ES-I3 (cell line): ENCODE data around the gene NRG2.

ENCODE experiments used
- H3K36me3 ChIP-seq: 2 replicates; pipeline ENCODE4 v1.6.1; 2013; ENCODE audit warnings: mild to moderate bottlenecking, low read length, control low read depth, moderate library complexity; ENCODE audit not compliant: insufficient read depth
- H3K4me1 ChIP-seq: 2 replicates; pipeline ENCODE4 v1.6.1; 2013; ENCODE audit warnings: mild to moderate bottlenecking, control low read depth, low read length; ENCODE audit not compliant: insufficient read depth
- H3K9ac ChIP-seq: 2 replicates; pipeline ENCODE4 v1.6.1; 2013; ENCODE audit warnings: low read depth, mild to moderate bottlenecking, low read length, moderate library complexity
- H3K9me3 ChIP-seq: 2 replicates; pipeline ENCODE4 v1.6.1; 2013; ENCODE audit warnings: mild to moderate bottlenecking, low read length, moderate library complexity; ENCODE audit not compliant: control insufficient read depth, insufficient read depth

Gene NRG2

GRCh38 chr5:139982157-139982974 is 60.7 kb downstream of the NRG2 start:
- Histone ChIP-seq H3K4me1 (peaks cover 19% of the 10 kb centered on the region; the same call in 1 of the 2 replicates), H3K9ac (no peak overlapping the region), H3K9me3 (no peaks in the 10 kb centered on the region), H3K36me3 (no peaks in the 10 kb centered on the region)

- Histone ChIP-seq H3K36me3 (no peaks in the 10 kb centered on the region), H3K4me1 (peaks cover 16% of the 10 kb centered on the region; the same call in 1 of the 2 replicates), H3K9ac (no peak overlapping the region), H3K9me3 (no peaks in the 10 kb centered on the region)
Measured at GRCh38 chr5:139980765-139981164, 62.3 kb downstream of the NRG2 start.

GRCh38 chr5:139979943-139980342 is 63.2 kb downstream of the NRG2 start:
- Histone ChIP-seq H3K4me1 (peaks cover 16% of the 10 kb centered on the region; the same call in 1 of the 2 replicates), H3K36me3 (no peaks in the 10 kb centered on the region), H3K9me3 (no peaks in the 10 kb centered on the region)

GRCh38 chr5:139979518-139979917 is 63.6 kb downstream of the NRG2 start:
- peaks cover 16% of the 10 kb centered on the region; the same call in 1 of the 2 replicates for H3K4me1 ChIP-seq
- no peaks in the 10 kb centered on the region for H3K36me3 ChIP-seq
- no peak overlapping the region for H3K9ac ChIP-seq
- no peaks in the 10 kb centered on the region for H3K9me3 ChIP-seq

More at GRCh38 chr5:139979943-139980342, 63.2 kb downstream of the NRG2 start:
- no peak overlapping the region for H3K9ac ChIP-seq

- Histone ChIP-seq H3K9me3 (no peaks in the 10 kb centered on the region), H3K36me3 (no peaks in the 10 kb centered on the region), H3K4me1 (peaks cover under 1% of the 10 kb centered on the region; the same call in 1 of the 2 replicates), H3K9ac (no peak overlapping the region)
Measured at GRCh38 chr5:139976703-139977102, 66.4 kb downstream of the NRG2 start.

- H3K36me3 ChIP-seq, result no peaks in the 10 kb centered on the region
- H3K9ac ChIP-seq, result no peak overlapping the region
- no peaks in the 10 kb centered on the region for H3K4me1 ChIP-seq
- H3K9me3 ChIP-seq, result no peaks in the 10 kb centered on the region
Measured at GRCh38 chr5:139975942-139976341, 67.2 kb downstream of the NRG2 start.

GRCh38 chr5:139975306-139975705 is 67.8 kb downstream of the NRG2 start:
- no peaks in the 10 kb centered on the region for H3K9me3 ChIP-seq
- no peaks in the 10 kb centered on the region for H3K36me3 ChIP-seq
- H3K9ac ChIP-seq, result no peak overlapping the region
- no peaks in the 10 kb centered on the region for H3K4me1 ChIP-seq

- Histone ChIP-seq H3K4me1 (no peaks in the 10 kb centered on the region), H3K36me3 (no peaks in the 10 kb centered on the region), H3K9me3 (no peaks in the 10 kb centered on the region), H3K9ac (no peak overlapping the region)
Measured at GRCh38 chr5:139974661-139975060, 68.4 kb downstream of the NRG2 start.

GRCh38 chr5:139971202-139971725 is 71.8 kb downstream of the NRG2 start:
- Histone ChIP-seq H3K9me3 (no peaks in the 10 kb centered on the region), H3K4me1 (no peaks in the 10 kb centered on the region), H3K36me3 (no peaks in the 10 kb centered on the region), H3K9ac (no peak overlapping the region)

- Histone ChIP-seq H3K36me3 (no peaks in the 10 kb centered on the region), H3K9ac (no peak overlapping the region), H3K4me1 (no peaks in the 10 kb centered on the region), H3K9me3 (no peaks in the 10 kb centered on the region)
Measured at GRCh38 chr5:139969318-139969717, 73.8 kb downstream of the NRG2 start.

GRCh38 chr5:139968547-139969261 is 74.4 kb downstream of the NRG2 start:
- no peaks in the 10 kb centered on the region for H3K4me1 ChIP-seq
- H3K9me3 ChIP-seq, result no peaks in the 10 kb centered on the region
- no peaks in the 10 kb centered on the region for H3K36me3 ChIP-seq
- no peak overlapping the region for H3K9ac ChIP-seq

GRCh38 chr5:139967353-139967752 is 75.7 kb downstream of the NRG2 start:
- H3K9ac ChIP-seq, result no peak overlapping the region
- no peaks in the 10 kb centered on the region for H3K36me3 ChIP-seq
- no peaks in the 10 kb centered on the region for H3K4me1 ChIP-seq
- H3K9me3 ChIP-seq, result no peaks in the 10 kb centered on the region

- H3K9ac ChIP-seq, result no peak overlapping the region
- no peaks in the 10 kb centered on the region for H3K36me3 ChIP-seq
- no peaks in the 10 kb centered on the region for H3K4me1 ChIP-seq
- no peaks in the 10 kb centered on the region for H3K9me3 ChIP-seq
Measured at GRCh38 chr5:139966856-139967255, 76.2 kb downstream of the NRG2 start.

- H3K9me3 ChIP-seq, result no peaks in the 10 kb centered on the region
- H3K9ac ChIP-seq, result no peak overlapping the region
- no peaks in the 10 kb centered on the region for H3K4me1 ChIP-seq
- H3K36me3 ChIP-seq, result no peaks in the 10 kb centered on the region
Measured at GRCh38 chr5:139964994-139965565, 78.0 kb downstream of the NRG2 start.
